K562 (cell line): ENCODE data around the gene TMEM143. TPM values are rescaled to one million over a fixed set of nuclear protein-coding genes. Genes with fewer than 3 reads are reported as not detected.

Experiments used
- ATAC-seq: fragments of 200-7000 bp; cut with Tn5 transposase; 3 replicates; pipeline ENCODE4 v1.9.1; 2020; ENCODE audit warnings: moderate library complexity
- BruUV-seq: library from RNA; stranded (reverse); fragments of 400-500 nt; replicated peaks from 2 replicates; lab custom pipeline; 2021; lab: Mats Ljungman, UMichigan
- CTCF ChIA-PET: fragments of 300-600 bp; formaldehyde crosslinking; extraction: SDS; loops from one replicate; lab custom pipeline; 2021; ENCODE audit warnings: low intra/inter-chr PET ratio; lab: Yijun Ruan, JAX
- POLR2A ChIA-PET: fragments of 300-600, 350-650 bp; sonication (Branson Sonifier 250); formaldehyde crosslinking; extraction: SDS; loops from one replicate; lab custom pipeline; 2021; ENCODE audit warnings: antibody characterized with exemption, inconsistent platforms; lab: Yijun Ruan, JAX
- DNase-seq, 4 experiments: peaks; one replicate each; pipeline versions ENCODE4 v3.0.0 to v3.0.0-alpha.2; 2011 to 2018; ENCODE audit warnings: low spot score in 3 of 4, mixed read lengths in 3 of 4; ENCODE audit errors: extremely low read depth in 1 of 4
- FAIRE-seq: peaks from 2 replicates; lab custom pipeline; 2011; peaks lifted over from hg19 to GRCh38; lab: Jason Lieb, UNC
- H2AFZ ChIP-seq: 2 replicates; pipeline ENCODE4 v1.6.0; 2011; ENCODE audit warnings: low read depth, low read length, control low read depth, inconsistent platforms
- H3K27ac ChIP-seq: fragments of 200-600 bp; 3 replicates; pipeline ENCODE4 v1.8.0; 2011; ENCODE audit warnings: low read depth, mild to moderate bottlenecking, control low read depth, inconsistent platforms, low read length, moderate library complexity, mixed read lengths; ENCODE audit errors: extremely low read depth
- H3K27me3 ChIP-seq, 2 experiments: fragments of 300-600 bp in 1 of 2; 2 replicates in 1 of 2; 3 replicates in 1 of 2; pipeline versions ENCODE4 v1.6.0 to v1.8.0; 2011; ENCODE audit warnings: inconsistent platforms in 2 of 2, low read length in 2 of 2, mild to moderate bottlenecking in 1 of 2, mixed read lengths in 1 of 2, moderate library complexity in 1 of 2; ENCODE audit not compliant: control insufficient read depth in 2 of 2, insufficient read depth in 2 of 2
- H3K36me3 ChIP-seq: fragments of 300-600 bp; 3 replicates; pipeline ENCODE4 v1.8.0; 2011; ENCODE audit warnings: mild to moderate bottlenecking, low read length, inconsistent platforms; ENCODE audit not compliant: control insufficient read depth, insufficient read depth
- H3K4me1 ChIP-seq, 2 experiments: fragments of 200-600 bp in 1 of 2; replicated peaks in 1 of 2; 2 replicates in 1 of 2; 3 replicates in 1 of 2; pipeline versions ENCODE4 v1.5.1 to v1.8.0; 2011; ENCODE audit warnings: inconsistent platforms in 2 of 2, low read length in 2 of 2, mild to moderate bottlenecking in 1 of 2, mixed read lengths in 1 of 2, moderate library complexity in 1 of 2; ENCODE audit not compliant: control insufficient read depth in 2 of 2, insufficient read depth in 2 of 2
- H3K4me2 ChIP-seq: 2 replicates; pipeline ENCODE4 v1.6.1; 2011; ENCODE audit warnings: low read length, control low read depth, inconsistent platforms, mixed read lengths; ENCODE audit not compliant: insufficient read depth
- H3K4me3 ChIP-seq: fragments of 200-600 bp; sonication (generic), shearing (Covaris generic); 2 replicates; pipeline ENCODE4 v1.5.1; 2016; ENCODE audit warnings: control low read depth, inconsistent platforms
- H3K79me2 ChIP-seq: fragments of 200-600 bp; 3 replicates; pipeline ENCODE4 v1.8.0; 2011; ENCODE audit warnings: low read length, inconsistent platforms; ENCODE audit not compliant: control insufficient read depth, insufficient read depth
- H3K9ac ChIP-seq, 2 experiments: 2 replicates each; pipeline versions ENCODE4 v1.6.0 to v1.6.1; 2011; ENCODE audit warnings: low read depth in 2 of 2, low read length in 2 of 2, control low read depth in 1 of 2, inconsistent platforms in 1 of 2, mild to moderate bottlenecking in 1 of 2, mixed read lengths in 1 of 2; ENCODE audit not compliant: insufficient read depth in 1 of 2
- H3K9me1 ChIP-seq: one replicate; pipeline ENCODE4 v1.6.0; 2011; ENCODE audit warnings: inconsistent platforms, mild to moderate bottlenecking, low read length, moderate library complexity; ENCODE audit not compliant: control insufficient read depth, insufficient read depth
- H3K9me3 ChIP-seq: replicated peaks from 2 replicates; pipeline ENCODE4 v1.5.1; 2011; ENCODE audit warnings: low read depth, low read length, inconsistent platforms; ENCODE audit not compliant: control insufficient read depth, insufficient read depth
- H4K20me1 ChIP-seq: replicated peaks from 2 replicates; pipeline ENCODE4 v1.6.1; 2011; ENCODE audit warnings: low read length, inconsistent platforms, mixed read lengths; ENCODE audit not compliant: control insufficient read depth, insufficient read depth
- ARID2 ChIP-seq: fragments of 450-650 bp; IDR thresholded peaks from 2 replicates; pipeline ENCODE4 v1.6.1; 2017; ENCODE audit warnings: antibody characterized with exemption, mild to moderate bottlenecking
- KDM1A ChIP-seq, 2 experiments: fragments of 450-650 bp; IDR thresholded peaks; 2 replicates each; pipeline ENCODE4 v1.6.1; 2016; ENCODE audit warnings: mild to moderate bottlenecking in 2 of 2
- MTA3 ChIP-seq: fragments of 450-650 bp; formaldehyde crosslinking; IDR thresholded peaks from 2 replicates; pipeline ENCODE4 v1.6.1; 2017; ENCODE audit warnings: mild to moderate bottlenecking, borderline replicate concordance
- SMARCC2 ChIP-seq: fragments of 450-650 bp; IDR thresholded peaks from 2 replicates; pipeline ENCODE4 v1.6.1; 2017; ENCODE audit warnings: antibody characterized with exemption, moderate library complexity, mild to moderate bottlenecking, low read depth
- WGBS: fragments of 100-300 bp; shearing (Covaris generic); methylation state at CpG from one replicate; pipeline ENCODE4 v1.1.6; 2016; ENCODE audit warnings: low coverage, mixed read lengths; ENCODE audit not compliant: insufficient coverage; ENCODE audit errors: missing lambda C conversion rate; 5-methylcytosine and 5-hydroxymethylcytosine counted together
- in situ Hi-C: fragments of 300-500 bp; cut with MboI; formaldehyde crosslinking; loops from 4 replicates; pipeline ENCODE4 v1.15.0; 2018; ENCODE audit warnings: inconsistent platforms, mixed read lengths
- intact Hi-C: fragments of 100-400 bp; cut with micrococcal nuclease; formaldehyde crosslinking; loops from 2 replicates; pipeline ENCODE4 v1.14.2; 2022
- polyA plus RNA-seq, 8 experiments: library from polyadenylated mRNA; depleted of rRNA in 4 of 8; stranded (reverse) in 5 of 8; unstranded in 3 of 8; fragments of >200 nt; fragmentation: Nextera tagmentation in 2 of 8; fragmentation: Illumina TruSeq in 1 of 8; extraction: Ambion mirVana in 2 of 8; extraction: Trizol in 1 of 8; gene quantifications; 2 replicates each; pipeline versions ENCODE4 v1.2.1 to v1.2.3, GENCODE V29; 2011 to 2014; ENCODE audit warnings: inconsistent platforms in 1 of 8, missing spikeins in 1 of 8
- total RNA-seq, 7 experiments: library from RNA; depleted of rRNA in 6 of 7; stranded (reverse); fragments of >200 nt in 6 of 7; fragmentation: Illumina TruSeq in 2 of 7; extraction: Trizol in 2 of 7; gene quantifications; 2 replicates each; pipeline versions ENCODE4 v1.2.1 to v1.2.3, GENCODE V29; 2011 to 2021; ENCODE audit warnings: low replicate concordance in 1 of 7

TMEM143 gene
- total and polyA plus RNA-seq, 9 of the 15 experiments (the other 6 are each of a cell fraction or from before 2014, with no cell fraction given), result 0.66 to 8.8 (median 4.3) TPM

GRCh38 chr19:48361912-48362311 lies 1.8 kb downstream of the TMEM143 start:
- Histone ChIP-seq H3K4me3 (no peak overlapping the region), H3K36me3 (peaks cover 3% of the 10 kb centered on the region; the same call in 2 of the 3 replicates), H2AFZ (no peak overlapping the region), H3K9me3 (no peaks in the 10 kb centered on the region), H3K27ac (no peak overlapping the region), H3K4me1 (peaks cover 8 to 25% of the 10 kb centered on the region in 2 experiments), H3K27me3 (no peaks in the 10 kb centered on the region), H3K9me1 (no peaks in the 10 kb centered on the region), H3K4me2 (no peak overlapping the region), H3K9ac (no peak overlapping the region), H3K79me2 (peaks cover 4% of the 10 kb centered on the region; the same call in 1 of the 3 replicates), H4K20me1 (no peaks in the 10 kb centered on the region)
- intact Hi-C loops (loop anchor here (5.0 kb wide), 1 partner anchor 40 kb away; a partner anchor contains a TSS), in situ Hi-C loops (no loop called here)
- no TSS peak for BruUV-seq
- FAIRE-seq (no peak), ATAC-seq (no peak), DNase-seq (no peak)
- POLR2A ChIA-PET, result no interaction called here
- CTCF ChIA-PET, result no interaction called here
- TF ChIP-seq KDM1A (IDR thresholded peaks at IDR 0.05) (peak in 1 of 2 experiments; percentile 98; a peak in 2 of 4 replicates), SMARCC2 (no peak), ARID2 (peak; percentile 95; the same call in 1 of the 2 replicates)
- 97% methylated on average over 3 of the region's 3 CpGs for WGBS

DNA sequence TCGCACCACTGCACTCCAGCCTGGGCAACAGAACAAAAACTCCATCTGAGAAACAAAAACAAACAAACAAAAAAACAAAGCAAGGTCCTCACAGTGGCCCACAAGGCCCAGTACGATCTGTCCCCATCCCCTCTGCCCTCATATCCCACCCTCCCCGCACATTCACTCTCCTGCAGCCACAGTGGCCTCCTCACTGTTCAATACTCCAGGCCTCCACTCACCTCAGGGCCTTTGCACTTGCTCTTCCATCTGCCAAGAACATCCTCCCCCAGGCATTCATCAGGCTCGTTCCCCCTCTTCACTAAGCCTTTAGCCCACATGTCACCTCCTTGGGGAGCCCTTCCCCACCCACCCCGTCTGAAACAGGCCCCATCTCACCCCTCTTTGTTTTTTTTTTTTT lies 4.6 kb downstream of the TMEM143 start:
- Histone ChIP-seq H3K27ac (no peak overlapping the region), H3K9me1 (no peaks in the 10 kb centered on the region), H4K20me1 (no peaks in the 10 kb centered on the region), H3K27me3 (no peaks in the 10 kb centered on the region), H3K79me2 (peaks cover 4% of the 10 kb centered on the region; the same call in 1 of the 3 replicates), H3K36me3 (peaks cover 3% of the 10 kb centered on the region; the same call in 2 of the 3 replicates), H3K9ac (no peak overlapping the region), H3K4me1 (peaks cover 6 to 18% of the 10 kb centered on the region in 2 experiments; a peak in 4 of 5 replicates), H2AFZ (no peak overlapping the region), H3K4me3 (no peak overlapping the region), H3K4me2 (no peak overlapping the region), H3K9me3 (no peaks in the 10 kb centered on the region)
- no TSS peak for BruUV-seq
- DNase-seq (no peak), ATAC-seq (no peak), FAIRE-seq (no peak)
- 86% methylated on average over 4 of the region's 5 CpGs for WGBS
- intact Hi-C loops, result no loop called here
- POLR2A ChIA-PET, result interaction anchor here (0.8 kb wide), 1 partner anchor 98 kb away, joined by 3 read pairs; no protein-coding TSS in a partner anchor
- CTCF ChIA-PET, result no interaction called here
- in situ Hi-C loops, result no loop called here
- no peak for TF ChIP-seq MTA3
